GM10248 (cell line): ENCODE measurements around the gene LMCD1.

Experiments used
- CTCF ChIA-PET: fragments of 300-600 bp; sonication (Branson Sonifier 250); formaldehyde crosslinking; extraction: SDS; loops from one replicate; lab custom pipeline; 2021; ENCODE audit warnings: antibody characterized with exemption; lab: Yijun Ruan, JAX
- POLR2A ChIA-PET: fragments of 350-650 bp; sonication (Branson Sonifier 250); formaldehyde crosslinking; extraction: SDS; loops from one replicate; lab custom pipeline; 2020; ENCODE audit warnings: antibody characterized with exemption; lab: Yijun Ruan, JAX
- DNase-seq: peaks from one replicate; pipeline ENCODE4 v3.0.0; 2012; ENCODE audit errors: extremely low spot score
- TF ChIP-seq, protein P1 (sequence below): IDR thresholded peaks from 2 replicates; pipeline ENCODE4 v1.5.1; 2012; ENCODE audit warnings: mild to moderate bottlenecking, low read depth; ENCODE audit errors: extremely low read depth, missing control alignments, control extremely low read depth

Gene LMCD1

GRCh38 chr3:8574040-8574669 is 72.5 kb downstream of the LMCD1 start:
- TF ChIP-seq, protein P1, sequence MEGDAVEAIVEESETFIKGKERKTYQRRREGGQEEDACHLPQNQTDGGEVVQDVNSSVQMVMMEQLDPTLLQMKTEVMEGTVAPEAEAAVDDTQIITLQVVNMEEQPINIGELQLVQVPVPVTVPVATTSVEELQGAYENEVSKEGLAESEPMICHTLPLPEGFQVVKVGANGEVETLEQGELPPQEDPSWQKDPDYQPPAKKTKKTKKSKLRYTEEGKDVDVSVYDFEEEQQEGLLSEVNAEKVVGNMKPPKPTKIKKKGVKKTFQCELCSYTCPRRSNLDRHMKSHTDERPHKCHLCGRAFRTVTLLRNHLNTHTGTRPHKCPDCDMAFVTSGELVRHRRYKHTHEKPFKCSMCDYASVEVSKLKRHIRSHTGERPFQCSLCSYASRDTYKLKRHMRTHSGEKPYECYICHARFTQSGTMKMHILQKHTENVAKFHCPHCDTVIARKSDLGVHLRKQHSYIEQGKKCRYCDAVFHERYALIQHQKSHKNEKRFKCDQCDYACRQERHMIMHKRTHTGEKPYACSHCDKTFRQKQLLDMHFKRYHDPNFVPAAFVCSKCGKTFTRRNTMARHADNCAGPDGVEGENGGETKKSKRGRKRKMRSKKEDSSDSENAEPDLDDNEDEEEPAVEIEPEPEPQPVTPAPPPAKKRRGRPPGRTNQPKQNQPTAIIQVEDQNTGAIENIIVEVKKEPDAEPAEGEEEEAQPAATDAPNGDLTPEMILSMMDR = no peak
- POLR2A ChIA-PET = no interaction called here
- DNase-seq = no peak
- CTCF ChIA-PET = interaction anchor here (0.7 to 2.0 kb wide), 4 partner anchors 9 to 118 kb away, joined by 3 to 5 read pairs (median 3); no protein-coding TSS in a partner anchor

- no peak for DNase-seq
- TF ChIP-seq, protein P1 = no peak
- ChIA-PET POLR2A (no interaction called here), CTCF (interaction anchor here (0.7 to 2.0 kb wide), 6 partner anchors 10 to 195 kb away, joined by 3 to 5 read pairs (median 3); partner anchors contain the start of gene OXTR)
Measured at GRCh38 chr3:8574670-8575322, 73.2 kb downstream of the LMCD1 start.

DNA sequence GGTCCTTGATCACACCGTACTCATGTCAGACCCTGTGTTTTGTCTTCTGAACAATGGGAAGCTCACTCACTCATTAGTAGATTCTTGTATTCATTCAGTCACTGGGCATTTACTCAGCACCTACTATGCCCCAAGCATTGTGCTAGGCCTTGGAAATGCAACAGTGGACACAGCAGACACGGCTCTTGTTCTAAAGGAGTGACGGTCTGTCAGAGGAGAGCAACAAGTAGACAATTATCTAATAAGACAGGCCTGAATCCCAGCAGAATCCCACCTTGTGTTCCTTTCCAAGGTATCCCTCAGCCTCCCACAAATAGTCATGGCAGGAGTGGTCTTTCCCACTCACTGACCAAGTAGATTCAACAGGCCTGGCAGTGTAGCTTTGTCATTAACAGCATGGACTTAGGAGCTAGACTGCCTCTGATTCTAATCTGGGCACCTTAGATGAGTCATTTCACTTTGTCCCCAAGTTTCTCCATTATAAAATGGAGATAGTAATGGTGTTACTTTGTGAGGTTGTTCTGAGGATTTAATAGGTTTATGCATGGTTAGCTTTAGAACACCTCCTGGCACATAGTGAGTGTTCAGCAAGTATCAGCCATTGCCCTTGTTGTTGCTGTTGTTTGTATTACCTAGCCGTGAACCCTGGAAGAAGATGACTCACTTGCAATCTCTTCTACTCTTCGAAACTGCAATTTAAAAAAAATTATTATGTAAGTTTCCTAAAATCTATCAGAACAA is 73.9 kb downstream of the LMCD1 start:
- TF ChIP-seq, protein P1 = no peak
- no peak for DNase-seq
- ChIA-PET POLR2A (no interaction called here), CTCF (interaction anchor here (0.8 to 2.0 kb wide), 6 partner anchors 9 to 194 kb away, joined by 3 to 5 read pairs (median 3); partner anchors contain the start of gene OXTR)

- ChIA-PET CTCF (interaction anchor here (1.5 kb wide), 1 partner anchor 159 kb away, joined by 4 read pairs; no protein-coding TSS in a partner anchor), POLR2A (no interaction called here)
- TF ChIP-seq, protein P1 = no peak
- DNase-seq = no peak
Measured at GRCh38 chr3:8576436-8576835, 74.8 kb downstream of the LMCD1 start.

GRCh38 chr3:8576841-8577571 is 75.4 kb downstream of the LMCD1 start:
- ChIA-PET POLR2A (no interaction called here), CTCF (interaction anchor here (1.5 kb wide), 1 partner anchor 160 kb away, joined by 4 read pairs; no protein-coding TSS in a partner anchor)
- no peak for DNase-seq
- TF ChIP-seq, protein P1 = no peak
